HepG2 (cell line): ENCODE data around the gene PRM2. TPM values are rescaled to one million over a fixed set of nuclear protein-coding genes. Genes with fewer than 3 reads are reported as not detected.

ENCODE experiments used
- FOXJ3 ChIP-seq: sonication (generic); formaldehyde crosslinking; IDR thresholded peaks from 2 replicates; pipeline ENCODE4 v1.4.0; 2020; ENCODE audit warnings: missing genetic modification reagents, mild to moderate bottlenecking, borderline replicate concordance
- NFKBIZ ChIP-seq: IDR thresholded peaks from 2 replicates; pipeline ENCODE4 v1.6.1; 2018; ENCODE audit warnings: missing genetic modification reagents, missing compliant biosample characterization
- NONO ChIP-seq, 2 experiments: fragments of 450-650 bp in 1 of 2; sonication (generic) in 1 of 2; formaldehyde crosslinking in 1 of 2; IDR thresholded peaks in 1 of 2; conservative IDR thresholded peaks in 1 of 2; 2 replicates each; pipeline versions ENCODE4 v1.6.1 to v1.8.0; 2017 to 2022; ENCODE audit warnings: mild to moderate bottlenecking in 1 of 2, missing genetic modification reagents in 1 of 2, moderate library complexity in 1 of 2
- POLR2G ChIP-seq: fragments of 200-400 bp; formaldehyde crosslinking; IDR thresholded peaks from 2 replicates; pipeline ENCODE4 v1.6.1; 2018; ENCODE audit warnings: mild to moderate bottlenecking, low read depth, low read length, moderate library complexity
- SETDB1 ChIP-seq: sonication (generic); formaldehyde crosslinking; IDR thresholded peaks from 2 replicates; pipeline ENCODE4 v1.5.1; 2020; ENCODE audit warnings: missing genetic modification reagents, mild to moderate bottlenecking, borderline replicate concordance
- SMAD3 ChIP-seq: sonication (generic); formaldehyde crosslinking; IDR thresholded peaks from 2 replicates; pipeline ENCODE4 v1.4.0; 2020; ENCODE audit warnings: missing genetic modification reagents
- ZNF121 ChIP-seq: sonication (generic); formaldehyde crosslinking; IDR thresholded peaks from 2 replicates; pipeline ENCODE4 v1.5.0; 2020; ENCODE audit warnings: mild to moderate bottlenecking, missing genetic modification reagents
- ZNF296 ChIP-seq: sonication (generic); formaldehyde crosslinking; conservative IDR thresholded peaks from 2 replicates; pipeline ENCODE4 v1.5.0; 2020; ENCODE audit warnings: mild to moderate bottlenecking, missing genetic modification reagents
- ZNF607 ChIP-seq: sonication (generic); formaldehyde crosslinking; IDR thresholded peaks from 2 replicates; pipeline ENCODE4 v1.5.1; 2020; ENCODE audit warnings: missing genetic modification reagents, mild to moderate bottlenecking, borderline replicate concordance
- ZNF878 ChIP-seq: sonication (generic); formaldehyde crosslinking; IDR thresholded peaks from 2 replicates; pipeline ENCODE4 v1.8.1; 2023; ENCODE audit warnings: mild to moderate bottlenecking, missing genetic modification reagents, moderate library complexity
- polyA plus RNA-seq, 8 experiments: library from polyadenylated mRNA; depleted of rRNA in 3 of 8; stranded (reverse) in 7 of 8; unstranded in 1 of 8; fragments of >200 nt; fragmentation: Illumina TruSeq in 4 of 8; extraction: Trizol in 4 of 8; gene quantifications; 2 replicates each; pipeline versions ENCODE4 v1.2.1 to v1.2.3, GENCODE V29; 2011 to 2016; ENCODE audit warnings: low read depth in 4 of 8, missing spikeins in 1 of 8, mixed read lengths in 1 of 8; ENCODE audit not compliant: insufficient read depth in 1 of 8
- total RNA-seq, 5 experiments: library from RNA; depleted of rRNA; stranded (reverse); fragments of >200 nt; fragmentation: Illumina TruSeq; extraction: Trizol; gene quantifications; 2 replicates each; pipeline ENCODE4 v1.2.3, GENCODE V29; 2016; ENCODE audit warnings: low read depth in 1 of 5
- TF ChIP-seq, protein P1 (sequence below): IDR thresholded peaks from 2 replicates; pipeline ENCODE4 v1.4.0; 2020; ENCODE audit warnings: mild to moderate bottlenecking, missing genetic modification reagents
- TF ChIP-seq, protein P2 (sequence below): sonication (generic); formaldehyde crosslinking; IDR thresholded peaks from 2 replicates; pipeline ENCODE4 v1.8.1; 2023; ENCODE audit warnings: mild to moderate bottlenecking, missing genetic modification reagents
- TF ChIP-seq, protein P3 (sequence below), 2 experiments: sonication (generic) in 1 of 2; formaldehyde crosslinking in 1 of 2; IDR thresholded peaks; 2 replicates each; pipeline versions ENCODE4 v1.4.0 to v1.6.1; 2016 to 2020; ENCODE audit warnings: borderline replicate concordance in 1 of 2, low read depth in 1 of 2, mild to moderate bottlenecking in 1 of 2, missing genetic modification reagents in 1 of 2
- TF ChIP-seq, protein P4 (sequence below), 2 experiments: IDR thresholded peaks; 2 replicates each; pipeline ENCODE4 v1.6.1; 2011 to 2012; ENCODE audit warnings: low read length in 2 of 2, borderline replicate concordance in 1 of 2, low read depth in 1 of 2, mild to moderate bottlenecking in 1 of 2, moderate library complexity in 1 of 2

PRM2 gene
- total and polyA plus RNA-seq, 2 of the 13 experiments (the other 11 are each of a cell fraction or from before 2014, with no cell fraction given) = 0.54 TPM; not detected in 1

DNA sequence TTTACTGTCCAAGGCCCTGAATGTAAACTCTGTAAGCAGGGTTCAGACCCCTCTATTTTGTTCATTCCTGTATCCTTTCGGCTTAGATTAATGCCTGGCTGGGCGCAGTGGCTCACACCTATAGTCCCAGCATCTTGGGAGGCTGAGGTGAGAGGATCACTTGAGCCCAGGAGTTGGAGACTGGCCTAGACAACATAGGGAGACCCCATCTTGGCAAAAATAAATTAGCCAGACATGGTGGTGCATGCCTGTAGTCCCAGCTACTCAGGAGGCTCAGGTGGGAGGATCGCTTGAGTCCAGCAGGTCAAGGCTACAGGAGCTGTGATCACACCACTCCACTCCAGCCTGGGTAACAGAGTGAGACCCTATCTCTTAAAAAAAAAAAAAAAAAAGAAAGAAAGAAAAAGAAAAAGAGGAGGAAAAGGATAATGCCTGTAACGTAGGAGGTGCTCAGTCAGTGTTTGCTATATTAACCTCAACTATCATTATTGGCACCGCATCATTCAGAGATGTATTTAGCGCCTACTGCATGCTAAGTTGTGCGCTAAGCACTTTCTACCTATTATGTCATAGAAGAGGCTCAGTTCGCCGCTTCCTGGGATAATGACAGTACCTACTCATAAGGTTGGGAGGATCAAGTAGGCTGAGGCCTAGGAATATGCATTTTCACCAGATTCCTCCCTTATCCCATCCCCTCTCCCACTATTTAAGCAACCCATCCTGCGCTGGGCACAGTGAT, 25.3 kb downstream of the PRM2 start (continued):
- TF ChIP-seq, protein P1, sequence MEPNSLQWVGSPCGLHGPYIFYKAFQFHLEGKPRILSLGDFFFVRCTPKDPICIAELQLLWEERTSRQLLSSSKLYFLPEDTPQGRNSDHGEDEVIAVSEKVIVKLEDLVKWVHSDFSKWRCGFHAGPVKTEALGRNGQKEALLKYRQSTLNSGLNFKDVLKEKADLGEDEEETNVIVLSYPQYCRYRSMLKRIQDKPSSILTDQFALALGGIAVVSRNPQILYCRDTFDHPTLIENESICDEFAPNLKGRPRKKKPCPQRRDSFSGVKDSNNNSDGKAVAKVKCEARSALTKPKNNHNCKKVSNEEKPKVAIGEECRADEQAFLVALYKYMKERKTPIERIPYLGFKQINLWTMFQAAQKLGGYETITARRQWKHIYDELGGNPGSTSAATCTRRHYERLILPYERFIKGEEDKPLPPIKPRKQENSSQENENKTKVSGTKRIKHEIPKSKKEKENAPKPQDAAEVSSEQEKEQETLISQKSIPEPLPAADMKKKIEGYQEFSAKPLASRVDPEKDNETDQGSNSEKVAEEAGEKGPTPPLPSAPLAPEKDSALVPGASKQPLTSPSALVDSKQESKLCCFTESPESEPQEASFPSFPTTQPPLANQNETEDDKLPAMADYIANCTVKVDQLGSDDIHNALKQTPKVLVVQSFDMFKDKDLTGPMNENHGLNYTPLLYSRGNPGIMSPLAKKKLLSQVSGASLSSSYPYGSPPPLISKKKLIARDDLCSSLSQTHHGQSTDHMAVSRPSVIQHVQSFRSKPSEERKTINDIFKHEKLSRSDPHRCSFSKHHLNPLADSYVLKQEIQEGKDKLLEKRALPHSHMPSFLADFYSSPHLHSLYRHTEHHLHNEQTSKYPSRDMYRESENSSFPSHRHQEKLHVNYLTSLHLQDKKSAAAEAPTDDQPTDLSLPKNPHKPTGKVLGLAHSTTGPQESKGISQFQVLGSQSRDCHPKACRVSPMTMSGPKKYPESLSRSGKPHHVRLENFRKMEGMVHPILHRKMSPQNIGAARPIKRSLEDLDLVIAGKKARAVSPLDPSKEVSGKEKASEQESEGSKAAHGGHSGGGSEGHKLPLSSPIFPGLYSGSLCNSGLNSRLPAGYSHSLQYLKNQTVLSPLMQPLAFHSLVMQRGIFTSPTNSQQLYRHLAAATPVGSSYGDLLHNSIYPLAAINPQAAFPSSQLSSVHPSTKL (CRISPR knock-in tag) = no peak
- TF ChIP-seq SETDB1 (CRISPR knock-in tag) (no peak), SMAD3 (CRISPR knock-in tag) (no peak), ZNF878 (CRISPR knock-in tag) (no peak), FOXJ3 (CRISPR knock-in tag) (0 out of 2 replicates have a peak, but pooled peaks have one; percentile 40), ZNF296 (CRISPR knock-in tag) (no peak), ZNF121 (no peak), NONO (IDR thresholded peaks at IDR 0.05) (no peak), NONO (CRISPR knock-in tag; conservative IDR thresholded peaks at IDR 0.05) (no peak), POLR2G (peak; percentile 15; the same call in 1 of the 2 replicates), NFKBIZ (CRISPR knock-in tag) (no peak), ZNF607 (CRISPR knock-in tag) (0 out of 2 replicates have a peak, but pooled peaks have one; percentile 21)
- TF ChIP-seq, protein P2, sequence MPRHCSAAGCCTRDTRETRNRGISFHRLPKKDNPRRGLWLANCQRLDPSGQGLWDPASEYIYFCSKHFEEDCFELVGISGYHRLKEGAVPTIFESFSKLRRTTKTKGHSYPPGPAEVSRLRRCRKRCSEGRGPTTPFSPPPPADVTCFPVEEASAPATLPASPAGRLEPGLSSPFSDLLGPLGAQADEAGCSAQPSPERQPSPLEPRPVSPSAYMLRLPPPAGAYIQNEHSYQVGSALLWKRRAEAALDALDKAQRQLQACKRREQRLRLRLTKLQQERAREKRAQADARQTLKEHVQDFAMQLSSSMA (CRISPR knock-in tag) = no peak
- TF ChIP-seq, protein P3, sequence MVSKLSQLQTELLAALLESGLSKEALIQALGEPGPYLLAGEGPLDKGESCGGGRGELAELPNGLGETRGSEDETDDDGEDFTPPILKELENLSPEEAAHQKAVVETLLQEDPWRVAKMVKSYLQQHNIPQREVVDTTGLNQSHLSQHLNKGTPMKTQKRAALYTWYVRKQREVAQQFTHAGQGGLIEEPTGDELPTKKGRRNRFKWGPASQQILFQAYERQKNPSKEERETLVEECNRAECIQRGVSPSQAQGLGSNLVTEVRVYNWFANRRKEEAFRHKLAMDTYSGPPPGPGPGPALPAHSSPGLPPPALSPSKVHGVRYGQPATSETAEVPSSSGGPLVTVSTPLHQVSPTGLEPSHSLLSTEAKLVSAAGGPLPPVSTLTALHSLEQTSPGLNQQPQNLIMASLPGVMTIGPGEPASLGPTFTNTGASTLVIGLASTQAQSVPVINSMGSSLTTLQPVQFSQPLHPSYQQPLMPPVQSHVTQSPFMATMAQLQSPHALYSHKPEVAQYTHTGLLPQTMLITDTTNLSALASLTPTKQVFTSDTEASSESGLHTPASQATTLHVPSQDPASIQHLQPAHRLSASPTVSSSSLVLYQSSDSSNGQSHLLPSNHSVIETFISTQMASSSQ (IDR thresholded peaks at IDR 0.05; ENCODE audit: low read depth) = no peak
- TF ChIP-seq, protein P3 (CRISPR knock-in tag; IDR thresholded peaks at IDR 0.05; ENCODE audit: borderline replicate concordance) = no peak
- TF ChIP-seq, protein P4, sequence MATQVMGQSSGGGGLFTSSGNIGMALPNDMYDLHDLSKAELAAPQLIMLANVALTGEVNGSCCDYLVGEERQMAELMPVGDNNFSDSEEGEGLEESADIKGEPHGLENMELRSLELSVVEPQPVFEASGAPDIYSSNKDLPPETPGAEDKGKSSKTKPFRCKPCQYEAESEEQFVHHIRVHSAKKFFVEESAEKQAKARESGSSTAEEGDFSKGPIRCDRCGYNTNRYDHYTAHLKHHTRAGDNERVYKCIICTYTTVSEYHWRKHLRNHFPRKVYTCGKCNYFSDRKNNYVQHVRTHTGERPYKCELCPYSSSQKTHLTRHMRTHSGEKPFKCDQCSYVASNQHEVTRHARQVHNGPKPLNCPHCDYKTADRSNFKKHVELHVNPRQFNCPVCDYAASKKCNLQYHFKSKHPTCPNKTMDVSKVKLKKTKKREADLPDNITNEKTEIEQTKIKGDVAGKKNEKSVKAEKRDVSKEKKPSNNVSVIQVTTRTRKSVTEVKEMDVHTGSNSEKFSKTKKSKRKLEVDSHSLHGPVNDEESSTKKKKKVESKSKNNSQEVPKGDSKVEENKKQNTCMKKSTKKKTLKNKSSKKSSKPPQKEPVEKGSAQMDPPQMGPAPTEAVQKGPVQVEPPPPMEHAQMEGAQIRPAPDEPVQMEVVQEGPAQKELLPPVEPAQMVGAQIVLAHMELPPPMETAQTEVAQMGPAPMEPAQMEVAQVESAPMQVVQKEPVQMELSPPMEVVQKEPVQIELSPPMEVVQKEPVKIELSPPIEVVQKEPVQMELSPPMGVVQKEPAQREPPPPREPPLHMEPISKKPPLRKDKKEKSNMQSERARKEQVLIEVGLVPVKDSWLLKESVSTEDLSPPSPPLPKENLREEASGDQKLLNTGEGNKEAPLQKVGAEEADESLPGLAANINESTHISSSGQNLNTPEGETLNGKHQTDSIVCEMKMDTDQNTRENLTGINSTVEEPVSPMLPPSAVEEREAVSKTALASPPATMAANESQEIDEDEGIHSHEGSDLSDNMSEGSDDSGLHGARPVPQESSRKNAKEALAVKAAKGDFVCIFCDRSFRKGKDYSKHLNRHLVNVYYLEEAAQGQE (IDR thresholded peaks at IDR 0.05; ENCODE audit: borderline replicate concordance in 1 of 2, low read depth in 1 of 2, low read length in 2 of 2) = no peak
